SIG-M5 treated with dmso at 0.1 percent for 504 hours (cell line): Measurements from ENCODE around the gene STXBP5.

Experiments used
- DNase-seq: peaks from one replicate; lab custom pipeline; 2025; ENCODE audit not compliant: unreplicated experiment; lab: John Stamatoyannopoulos, UW

Gene STXBP5

GRCh38 chr6:147421903-147422302, 217.7 kb downstream of the STXBP5 start:
- no peak for DNase-seq

DNA sequence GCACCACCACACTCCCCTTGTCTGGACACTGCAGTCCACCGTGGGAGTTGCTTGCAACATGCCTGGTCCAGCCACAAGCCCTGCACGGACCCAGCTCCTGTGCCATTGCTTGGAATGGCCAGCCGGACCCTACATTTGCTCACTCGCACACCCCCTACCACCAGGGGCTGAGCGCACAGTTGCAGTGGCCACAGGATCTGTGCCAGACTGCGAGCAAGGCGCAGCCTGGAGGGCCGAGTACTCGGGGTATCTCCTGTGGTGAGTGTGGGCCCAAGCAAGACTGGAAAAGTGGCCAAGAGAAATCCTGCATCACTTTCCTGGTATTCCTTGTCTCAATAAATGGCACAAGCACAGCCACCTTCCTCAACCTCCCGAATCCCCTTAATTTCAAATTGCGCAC, 218.9 kb downstream of the STXBP5 start:
- no peak for DNase-seq

GRCh38 chr6:147429794-147430193, 225.6 kb downstream of the STXBP5 start:
- no peak for DNase-seq

- DNase-seq = no peak
Observed at GRCh38 chr6:147430811-147431210, 226.6 kb downstream of the STXBP5 start.

- no peak for DNase-seq
Observed at GRCh38 chr6:147434076-147434475, 229.9 kb downstream of the STXBP5 start.

DNA sequence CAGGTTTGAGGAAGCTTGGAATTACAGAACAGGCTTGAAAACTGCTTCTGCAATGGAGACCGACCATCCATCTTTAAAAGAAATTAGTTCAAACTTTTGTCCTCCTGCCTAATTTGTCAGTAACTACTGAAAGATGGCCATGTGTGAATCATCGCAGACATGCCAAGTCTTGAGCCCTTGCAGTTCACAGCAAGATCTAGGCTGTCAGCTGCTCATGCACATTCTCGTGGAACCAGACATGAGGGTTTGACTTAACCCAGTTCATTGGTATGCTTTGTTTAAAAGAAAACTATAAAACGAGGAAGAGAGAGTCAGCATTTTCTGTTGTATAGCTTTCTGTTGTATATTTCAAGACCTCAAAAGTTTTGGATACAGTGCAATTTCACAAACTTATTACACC, 230.3 kb downstream of the STXBP5 start:
- DNase-seq = no peak

GRCh38 chr6:147437615-147438014, 233.4 kb downstream of the STXBP5 start:
- no peak for DNase-seq

GRCh38 chr6:147438758-147439528, 234.7 kb downstream of the STXBP5 start:
- DNase-seq = no peak
